Kasumi-1 (cell line): ENCODE measurements around the gene PASK.

Experiments used
- DNase-seq, 2 experiments: peaks; one replicate each; lab custom pipeline; 2025; lab: John Stamatoyannopoulos, UW

Gene PASK

DNA sequence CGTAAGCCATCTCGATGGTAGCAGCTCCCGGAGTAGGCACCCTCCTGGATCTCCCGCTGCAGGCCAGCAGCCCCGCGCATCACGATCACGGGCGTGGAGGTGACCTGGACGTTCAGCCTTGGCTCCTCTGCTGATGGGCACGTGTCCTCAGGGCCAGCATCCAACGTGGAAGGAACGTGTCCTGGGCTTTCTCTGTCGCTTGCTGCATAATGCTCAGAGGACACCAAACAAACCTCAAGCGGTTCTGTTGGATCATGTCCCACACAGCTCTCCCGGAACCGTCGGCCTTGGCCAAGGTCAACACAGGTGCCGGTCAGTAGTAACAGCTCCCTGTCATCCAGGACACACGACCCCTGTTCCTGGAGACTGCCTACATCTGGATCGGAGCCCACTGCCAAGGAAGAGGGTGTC lies 23.1 kb downstream of the PASK start:
- no peak for DNase-seq

DNA sequence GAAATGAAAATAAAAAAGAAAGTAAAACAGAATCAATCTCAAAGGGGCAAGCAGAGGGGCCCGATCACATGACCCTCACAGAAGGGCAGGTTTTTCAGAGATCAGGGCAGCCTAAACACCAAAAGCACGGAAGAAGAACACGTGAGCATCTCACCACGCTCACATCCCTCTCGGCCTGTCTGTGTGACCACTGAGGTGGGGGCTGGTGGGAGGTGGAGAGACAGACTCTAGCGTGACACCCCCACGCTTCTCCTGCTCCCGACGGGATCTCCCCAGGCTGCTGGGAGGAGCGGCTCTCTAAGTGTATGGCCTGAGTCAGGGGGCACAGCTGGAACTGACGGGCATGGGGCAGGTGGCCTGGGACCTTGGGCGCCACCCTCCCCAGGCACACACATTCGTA lies 23.6 kb downstream of the PASK start:
- no peak for DNase-seq

DNA sequence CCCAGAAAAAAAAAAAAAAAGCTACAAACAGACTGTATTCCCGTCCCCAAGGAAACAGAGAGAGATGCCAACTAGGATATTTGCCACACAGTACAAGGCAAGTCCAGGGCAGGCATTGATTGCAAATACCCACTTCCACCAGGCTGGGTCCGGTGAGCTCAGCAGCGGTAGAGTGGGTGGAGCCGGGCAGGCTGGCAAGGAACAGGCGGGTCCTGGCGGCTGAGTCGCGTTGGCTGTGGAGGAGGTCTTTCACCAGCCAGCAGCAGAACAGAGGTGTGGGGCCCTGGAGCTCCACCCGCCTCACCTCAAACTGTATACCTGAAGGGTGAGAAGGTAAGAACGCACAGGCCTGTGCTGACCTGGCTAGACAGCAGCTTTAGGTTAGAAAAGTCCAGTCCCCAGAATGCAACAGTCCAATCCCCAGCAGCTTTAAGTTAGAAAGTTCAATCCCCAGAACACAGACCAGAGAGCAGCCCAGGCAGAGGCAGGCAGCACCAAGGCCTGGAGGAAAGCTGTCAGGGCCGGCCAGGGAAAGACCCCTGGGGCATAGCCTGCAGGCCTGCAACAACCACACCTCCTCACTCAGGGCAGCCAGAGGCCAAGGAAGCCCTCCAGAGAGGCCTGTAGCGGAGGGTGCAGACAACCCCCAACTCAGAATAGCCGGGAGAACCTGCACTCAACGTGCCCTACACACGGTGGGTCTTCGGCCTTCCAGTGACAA lies 25.3 kb downstream of the PASK start:
- DNase-seq, result no peak

DNA sequence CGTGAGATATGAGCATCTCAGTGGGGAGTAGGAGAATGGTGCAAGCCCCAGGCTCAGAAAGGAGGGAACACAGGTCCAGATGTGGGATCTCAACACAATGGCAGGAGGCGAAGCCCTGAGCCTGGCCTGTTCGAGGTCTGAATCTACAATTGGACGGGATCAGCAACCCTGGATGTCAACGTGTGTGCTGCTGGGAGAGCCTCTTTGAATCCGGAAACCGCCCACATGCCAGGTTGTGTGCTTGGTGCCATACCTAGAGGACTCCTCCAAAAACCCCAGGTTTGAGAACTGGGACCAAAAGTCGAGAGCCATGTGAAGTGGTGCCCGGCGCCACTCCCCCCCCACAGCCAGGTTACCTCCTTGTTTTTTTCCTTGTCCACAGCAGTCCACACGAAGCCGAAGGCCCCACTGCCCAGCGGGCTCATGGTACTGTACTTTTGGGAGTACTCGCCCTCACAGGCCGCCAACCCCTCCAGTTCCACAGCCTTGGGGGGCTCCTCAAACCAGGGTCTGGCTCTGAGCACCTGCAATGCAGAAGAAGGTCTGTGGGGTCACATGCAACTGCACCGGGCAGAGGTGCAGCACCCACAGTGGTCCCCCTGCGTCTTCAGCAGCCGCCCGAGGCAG lies 26.8 kb downstream of the PASK start:
- DNase-seq, result no peak

DNA sequence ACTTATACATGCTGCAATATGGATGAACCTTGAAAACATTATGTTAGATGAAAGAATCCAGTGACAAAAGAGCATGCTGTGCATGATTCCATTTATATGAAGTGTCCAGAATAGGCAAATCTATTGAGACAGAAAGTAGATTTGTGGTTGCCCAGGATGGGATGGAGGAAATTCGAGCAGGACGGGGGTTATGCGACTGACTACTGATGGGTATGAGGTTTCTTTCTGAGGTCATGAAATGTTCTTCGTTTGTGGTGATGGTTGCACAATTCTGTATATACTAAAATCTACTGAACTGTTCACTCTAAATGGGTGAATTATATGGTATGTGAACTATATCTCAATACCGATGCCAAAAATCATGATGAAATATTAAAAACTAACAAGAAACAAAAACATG lies 28.3 kb downstream of the PASK start:
- no peak for DNase-seq

DNA sequence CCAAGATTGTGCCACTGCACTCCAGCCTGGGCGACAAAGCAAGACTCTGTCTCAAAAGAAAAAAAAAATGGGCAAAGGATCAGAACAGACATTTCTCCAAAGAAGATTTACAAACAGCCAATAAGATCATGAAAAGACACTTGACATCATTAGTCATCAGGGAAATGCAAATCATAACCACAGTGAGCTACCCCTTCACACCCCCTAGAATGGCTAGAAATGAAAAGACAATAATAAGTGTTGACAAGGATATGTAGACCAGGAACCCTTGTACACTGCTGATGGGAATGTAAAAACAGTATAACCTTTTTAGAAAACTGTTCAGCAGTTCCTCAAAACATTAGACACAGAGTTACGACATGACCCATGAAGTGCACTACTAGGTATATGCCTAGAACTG lies 28.8 kb downstream of the PASK start:
- no peak for DNase-seq

DNA sequence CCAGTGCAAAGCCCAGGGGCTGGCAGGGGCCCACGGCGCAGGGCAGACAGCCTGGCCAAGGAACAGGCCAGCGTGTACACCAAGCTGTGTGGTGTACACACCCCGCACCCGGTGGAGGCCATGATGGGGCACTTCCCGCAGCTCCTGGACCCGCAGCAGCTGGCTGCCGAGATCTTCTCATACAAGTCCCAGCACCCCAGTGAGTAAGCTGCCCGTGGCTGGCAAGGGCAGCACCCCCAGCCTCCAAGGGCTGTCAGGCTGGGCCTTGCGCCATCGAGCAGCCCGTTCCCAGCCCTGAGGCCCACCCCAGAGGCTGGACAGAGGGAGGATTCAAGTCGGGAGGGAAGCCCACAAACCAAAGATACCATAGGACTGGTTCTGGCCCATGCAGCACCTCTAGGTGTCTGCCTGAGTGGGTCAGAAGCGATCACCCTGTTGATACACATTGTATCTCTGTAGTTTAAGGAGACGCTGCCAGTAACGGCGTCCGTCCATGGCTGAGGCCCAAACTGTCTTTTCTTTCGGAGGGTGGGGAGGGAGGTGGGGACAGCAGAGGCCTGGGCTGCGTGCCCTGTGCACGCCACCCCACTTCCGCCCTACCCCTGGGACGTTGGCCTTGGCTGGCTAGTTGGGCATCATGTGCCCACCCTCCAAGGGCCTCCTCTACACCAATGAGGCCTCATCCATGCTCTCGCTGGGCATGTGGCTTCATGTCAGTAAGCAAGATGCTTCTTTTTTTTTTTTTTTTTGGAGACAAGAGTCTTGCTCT lies 30.4 kb downstream of the PASK start:
- DNase-seq, result no peak

DNA sequence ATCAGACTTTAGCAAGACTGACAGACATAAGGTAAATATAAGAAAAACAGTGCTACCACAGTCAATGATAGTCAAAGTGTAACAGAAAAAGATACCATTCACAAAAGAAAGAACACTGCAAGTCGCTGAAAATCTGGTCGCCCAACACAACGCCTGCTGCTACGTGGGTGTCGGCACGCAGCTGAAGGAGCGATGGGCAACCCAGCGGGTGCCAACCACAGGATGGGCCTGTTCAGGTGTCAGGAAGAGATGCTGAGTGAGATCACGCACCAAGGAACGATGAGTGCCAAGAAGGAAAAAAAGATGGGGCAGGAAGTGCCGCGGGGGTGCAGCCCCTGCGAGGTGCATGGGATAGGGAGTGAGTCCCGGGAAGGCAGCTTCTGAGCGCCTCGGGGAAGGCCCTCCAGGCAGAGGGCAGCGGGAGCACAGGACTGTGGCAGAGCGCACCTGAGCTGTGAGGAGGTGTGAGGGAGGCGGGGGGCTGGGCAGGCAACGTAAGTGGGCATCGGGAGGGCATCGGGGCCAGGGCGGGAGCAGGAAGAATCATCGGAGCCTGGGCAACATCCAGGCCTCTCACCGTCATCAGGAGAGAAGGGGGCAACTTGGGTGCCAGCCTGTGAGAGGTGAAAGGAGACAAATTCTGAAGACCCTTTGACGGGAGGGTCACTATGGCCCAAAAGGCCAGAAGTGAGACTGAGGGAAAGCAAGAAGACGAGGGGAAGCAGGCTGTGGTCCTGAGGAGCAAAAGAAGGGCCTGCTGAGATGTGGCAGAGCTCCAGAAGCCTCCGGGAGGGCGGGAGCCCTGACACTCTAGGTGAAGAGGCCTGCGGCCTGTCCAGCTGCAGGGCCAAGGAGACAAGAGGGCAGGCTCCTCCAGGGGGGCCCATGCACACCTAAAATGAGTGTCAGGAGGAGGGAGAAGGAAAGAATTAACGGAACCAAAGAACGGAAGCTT lies 32.4 kb downstream of the PASK start:
- DNase-seq, result no peak

DNA sequence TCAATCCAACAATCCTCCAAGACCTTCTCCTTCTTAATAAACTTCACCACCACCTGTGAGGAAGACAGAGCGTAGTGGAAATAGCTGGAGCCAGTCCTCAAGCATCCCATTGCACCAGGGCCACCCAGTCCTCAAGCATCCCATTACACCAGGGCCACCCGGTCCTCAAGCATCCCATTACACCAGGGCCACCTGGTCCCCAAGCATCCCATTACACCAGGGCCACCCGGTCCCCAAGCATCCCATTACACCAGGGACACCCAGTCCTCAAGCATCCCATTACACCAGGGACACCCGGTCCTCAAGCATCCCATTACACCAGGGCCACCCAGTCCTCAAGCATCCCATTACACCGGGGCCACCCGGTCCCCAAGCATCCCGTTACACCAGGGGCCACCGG lies 33.9 kb downstream of the PASK start:
- DNase-seq, result no peak

DNA sequence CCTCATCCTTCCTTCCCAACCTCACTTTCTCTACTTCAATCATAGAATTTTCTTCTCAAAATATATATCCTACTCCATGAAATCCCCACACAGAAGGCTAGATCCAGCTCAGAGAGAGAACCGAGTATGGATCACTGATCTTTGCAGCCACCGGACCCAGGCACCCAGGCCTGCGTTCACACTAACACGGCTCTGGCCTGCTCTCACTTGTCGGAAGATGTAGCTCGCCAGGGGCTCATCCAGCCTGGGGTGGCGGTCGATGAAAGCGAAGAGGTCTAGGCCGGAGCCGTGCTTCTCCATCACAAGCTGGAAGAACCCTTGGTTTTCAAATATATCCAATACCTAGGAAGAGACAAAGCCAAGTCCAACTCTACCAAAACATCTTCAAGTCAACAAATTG lies 34.4 kb downstream of the PASK start:
- no peak for DNase-seq

DNA sequence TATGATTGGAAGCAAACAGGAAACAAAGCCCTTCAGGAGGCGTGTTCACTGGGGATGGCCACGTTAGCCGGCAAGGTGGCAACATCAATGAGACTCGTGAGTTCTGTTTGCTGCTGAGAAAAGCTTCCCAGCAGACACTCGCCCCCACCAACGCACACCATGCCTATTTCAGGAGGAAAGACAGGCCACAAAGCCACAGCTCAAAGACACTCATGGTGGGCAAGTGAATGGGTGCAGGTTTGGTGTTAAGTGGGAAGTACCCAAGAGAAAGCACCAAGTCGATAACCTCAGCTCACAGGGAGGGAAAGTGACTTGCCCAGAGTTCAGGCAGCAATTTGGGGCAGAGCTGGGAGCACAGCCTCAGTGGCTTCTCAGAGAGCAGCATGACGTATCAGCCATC lies 36.7 kb downstream of the PASK start:
- DNase-seq, result no peak

DNA sequence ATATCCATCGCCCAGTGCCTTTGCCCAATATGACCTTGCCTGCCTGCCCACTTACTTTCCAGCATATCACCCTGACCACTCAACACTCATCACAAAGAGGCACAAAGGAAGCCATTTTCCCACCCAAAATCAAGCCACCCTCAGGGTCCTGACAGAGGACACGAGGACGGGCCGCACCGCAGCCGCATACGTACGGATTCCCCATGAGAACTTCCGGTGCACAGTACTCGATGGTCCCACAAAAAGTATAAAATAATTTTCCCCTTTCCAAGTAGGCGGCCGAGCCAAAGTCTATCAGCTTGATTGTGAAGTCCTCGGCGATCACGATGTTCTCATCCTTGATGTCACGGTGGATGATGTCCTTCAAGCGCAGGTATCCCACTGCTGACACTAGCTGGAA lies 37.2 kb downstream of the PASK start:
- no peak for DNase-seq

DNA sequence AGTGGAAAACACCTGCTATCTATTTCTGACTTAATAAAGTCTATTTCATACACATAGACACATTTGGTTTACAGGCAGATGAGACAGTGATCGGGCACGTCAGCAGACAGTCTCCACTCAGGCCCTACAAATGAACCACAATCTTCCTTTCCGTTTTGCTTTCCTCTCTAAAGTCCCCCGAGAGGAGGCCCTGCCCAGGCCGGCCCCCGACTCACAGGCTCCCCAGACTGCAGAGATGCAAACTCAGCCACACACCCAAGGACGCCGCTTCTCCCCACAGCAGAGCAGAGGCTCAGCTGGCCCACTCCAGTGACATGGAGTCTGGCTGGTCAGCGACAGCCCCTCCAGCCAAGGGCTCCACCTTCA lies 37.8 kb downstream of the PASK start:
- DNase-seq, result no peak

DNA sequence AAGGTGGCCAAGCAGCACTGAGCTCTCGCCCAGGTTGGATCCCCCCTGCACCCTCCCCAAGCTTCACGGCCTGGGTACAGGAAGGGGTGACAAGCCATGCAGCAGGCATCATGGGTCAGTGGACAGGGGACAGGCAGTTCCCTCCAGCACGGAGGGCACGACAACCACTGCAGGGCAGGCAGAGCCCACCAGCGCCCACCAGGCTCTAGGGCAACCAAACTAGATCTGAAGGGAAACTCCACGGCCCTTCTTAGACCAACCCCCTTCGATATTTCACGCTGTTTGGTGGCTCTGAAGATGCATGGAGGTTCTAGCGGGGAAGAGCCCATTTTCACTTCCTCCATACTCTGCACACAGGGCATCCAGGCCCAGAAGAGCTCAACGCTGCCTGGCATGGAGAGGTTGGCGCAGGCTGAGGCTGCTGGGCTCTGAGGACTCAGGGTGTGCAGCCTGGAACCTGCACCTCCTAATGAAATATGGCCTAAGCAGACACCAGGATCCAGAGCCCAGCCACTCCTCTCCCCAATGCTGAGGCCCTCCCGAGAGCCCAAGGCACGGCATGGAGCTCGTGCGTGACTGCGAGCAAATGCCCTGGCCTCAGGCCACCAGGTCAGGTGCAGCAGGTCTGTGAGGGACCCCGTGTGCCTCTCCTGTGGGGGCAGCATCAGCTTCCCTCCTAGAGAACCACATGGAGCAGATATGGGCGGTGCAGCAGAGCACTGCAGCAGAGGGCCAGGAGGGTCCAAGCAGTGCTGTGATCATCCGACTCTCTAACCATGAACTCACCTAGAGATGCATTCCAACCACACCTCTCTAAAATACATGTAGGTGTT lies 38.4 kb downstream of the PASK start:
- no peak for DNase-seq

DNA sequence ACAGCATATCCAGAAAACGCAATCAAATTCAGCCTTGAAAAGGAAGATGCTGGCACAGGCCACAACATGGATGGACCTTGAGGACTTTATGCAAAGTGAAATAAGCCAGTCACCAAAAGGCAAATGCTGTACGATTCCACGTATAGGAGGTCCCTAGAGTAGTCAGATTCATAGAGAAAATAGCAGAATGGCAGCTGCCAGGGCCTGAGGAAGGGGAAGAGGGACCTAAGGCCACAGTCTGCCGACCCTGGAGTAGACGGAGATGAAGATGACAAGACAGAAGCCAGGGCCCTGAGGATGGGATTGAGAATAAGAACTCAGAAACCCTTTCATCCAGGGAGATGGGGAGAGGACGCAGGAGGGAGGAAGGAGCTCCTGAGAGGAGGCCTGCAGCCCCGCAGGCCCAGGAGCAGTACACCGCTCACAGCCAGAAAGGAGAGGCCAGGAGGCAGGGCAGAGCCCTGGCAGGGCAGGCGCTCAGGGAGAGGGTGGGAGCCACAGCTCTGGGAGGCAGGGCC lies 39.1 kb downstream of the PASK start:
- no peak for DNase-seq

DNA sequence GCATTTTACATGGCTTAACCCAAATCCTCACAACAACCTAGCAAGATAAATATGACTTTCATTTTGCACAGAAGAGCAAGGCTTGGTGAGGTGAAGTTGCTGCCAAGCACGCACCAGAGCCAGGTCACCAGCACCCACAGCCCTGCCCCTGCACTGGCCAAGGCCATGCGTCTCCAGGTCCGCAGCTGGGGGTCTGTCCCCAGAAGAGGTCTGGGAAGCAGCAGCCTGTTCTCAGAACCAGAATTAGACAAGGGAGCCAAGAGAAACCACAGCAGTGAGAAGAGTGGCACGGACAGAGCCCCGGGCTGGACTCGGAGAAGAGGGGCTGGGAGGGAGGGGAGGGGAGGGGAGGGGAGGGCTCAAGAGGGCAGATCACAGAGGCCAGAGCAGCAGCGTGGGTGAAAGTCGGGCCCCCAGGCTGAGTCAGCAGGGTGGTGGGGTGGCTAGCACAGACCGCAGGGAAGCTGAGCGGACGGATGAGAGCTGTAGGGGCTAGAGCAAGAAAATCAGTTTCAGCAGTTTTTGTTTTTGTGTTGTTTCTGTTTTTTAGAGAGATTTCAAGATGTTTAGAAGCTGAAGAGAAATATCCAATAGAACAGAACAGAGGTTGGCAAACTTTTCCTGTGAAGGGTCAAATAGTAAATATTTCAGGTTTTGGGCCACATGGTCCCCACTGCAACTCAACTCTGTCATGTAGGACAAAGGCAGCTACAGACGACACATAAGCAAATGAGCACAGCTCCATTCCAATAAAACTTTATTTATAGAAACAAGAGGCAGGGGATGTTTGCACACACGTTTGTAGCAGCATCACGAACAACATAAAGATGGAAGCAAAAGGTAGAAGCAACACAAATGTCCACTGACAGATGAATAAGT lies 39.8 kb downstream of the PASK start:
- DNase-seq, result no peak

DNA sequence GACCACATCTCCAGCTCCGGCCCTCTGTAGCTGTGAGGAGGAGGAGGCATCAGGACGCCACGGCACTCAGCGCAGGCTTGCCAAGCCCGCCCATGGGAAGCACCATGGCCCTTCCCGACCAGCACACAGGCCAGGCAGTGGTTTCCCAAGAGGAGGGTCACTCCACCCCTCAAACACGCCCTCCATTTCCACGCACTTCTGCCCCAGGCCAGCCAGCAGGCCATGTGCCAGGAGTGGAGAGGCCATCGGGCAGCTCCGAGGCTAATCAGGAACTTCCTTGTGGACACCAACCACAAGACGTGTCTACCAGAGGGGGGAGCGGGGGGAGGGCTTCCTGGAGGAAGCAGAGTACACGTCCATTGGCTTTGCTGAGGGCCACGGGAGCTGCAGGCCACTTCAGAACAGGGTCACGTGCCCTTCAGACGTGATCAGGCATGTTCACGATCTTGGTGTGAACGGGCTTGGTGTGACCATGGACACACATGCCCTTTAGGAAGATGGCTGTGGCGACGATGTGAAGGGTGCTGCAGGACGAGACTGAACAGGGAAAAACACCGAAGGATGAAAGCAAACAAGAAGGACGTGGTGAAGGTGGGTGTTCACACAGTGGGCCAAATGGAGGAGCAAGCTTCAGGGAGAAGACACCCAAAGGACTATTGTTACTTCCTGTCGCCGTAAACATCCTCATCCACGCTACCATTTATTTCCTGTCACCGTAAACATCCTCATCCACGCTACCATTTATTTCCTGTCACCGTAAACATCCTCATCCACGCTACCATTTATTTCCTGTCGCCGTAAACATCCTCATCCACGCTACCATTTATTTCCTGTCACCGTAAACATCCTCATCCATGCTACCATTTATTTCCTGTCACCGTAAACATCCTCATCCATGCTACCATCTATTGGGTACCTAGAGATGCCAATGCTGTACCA lies 40.7 kb downstream of the PASK start:
- DNase-seq, result no peak

DNA sequence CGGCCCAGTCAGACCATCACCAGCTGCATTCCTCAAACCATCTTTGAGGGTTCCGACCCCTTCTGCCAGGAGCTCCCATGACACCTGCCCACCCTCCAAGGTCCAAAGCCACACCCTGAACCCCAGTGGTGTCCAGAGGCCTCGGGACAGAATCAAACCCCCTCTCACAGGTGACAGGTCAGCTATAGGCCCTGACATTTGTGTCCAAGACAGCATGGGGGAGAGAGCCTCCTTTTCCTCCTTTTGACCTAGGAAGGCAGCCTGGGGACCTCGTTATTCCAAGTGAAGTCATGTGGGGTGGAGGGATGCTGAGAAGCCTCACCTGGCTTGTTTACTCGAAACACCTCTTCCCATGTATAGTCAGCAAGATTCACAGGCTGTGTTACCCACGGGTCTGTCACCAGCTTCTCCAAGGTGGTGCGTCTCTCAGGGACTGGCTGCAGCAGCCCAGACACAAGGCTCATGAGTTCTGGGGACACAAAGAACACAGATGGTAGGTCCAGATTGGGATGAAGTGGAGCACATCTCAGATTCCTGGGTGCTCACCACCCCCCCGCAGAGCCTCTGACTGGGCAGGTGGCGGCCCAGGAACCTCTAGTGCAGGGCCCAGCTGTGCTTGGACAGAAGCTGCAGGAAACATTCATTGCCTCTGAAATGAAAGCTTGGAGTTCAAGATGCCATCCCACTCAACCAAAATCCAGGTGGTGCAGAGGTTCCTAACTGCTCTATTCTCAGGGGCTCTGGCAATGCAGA lies 42.1 kb downstream of the PASK start:
- DNase-seq, result no peak
